ENCODE measurements around the gene SRCIN1. TPM values are rescaled to one million over a fixed set of nuclear protein-coding genes. Genes with fewer than 3 reads are reported as not detected.

Gene SRCIN1
- total and polyA plus RNA-seq, 12 donors, result 0.27 to 3.2 (median 1.2) TPM

- H3K36me3 ChIP-seq, result no peaks in the 10 kb centered on the region
- peaks cover 0 to 4% (median 2%) of the 10 kb centered on the region in 9 donors for H3K4me1 ChIP-seq
- 92 to 93% methylated on average over 6 of the region's 6 CpGs for WGBS, 2 donors
- no peak overlapping the region for H3K4me3 ChIP-seq
- ATAC-seq (no peak), DNase-seq (no peak)
- H3K27ac ChIP-seq, result no peak overlapping the region
- H3K9me3 ChIP-seq, result peaks cover 0 to 10% (median 5%) of the 10 kb centered on the region in 11 donors
- TF ChIP-seq CTCF (IDR thresholded peaks at IDR 0.05), result no peak
- peaks cover 0 to 76% (median 48%) of the 10 kb centered on the region in 7 donors for H3K27me3 ChIP-seq
- intact Hi-C loops (cut with DNase I), result no loop called here
These were observed 6.2 kb upstream of the SRCIN1 start for GRCh38 chr17:38611872-38612376.

GRCh38 chr17:38611070-38611786 is 5.5 kb upstream of the SRCIN1 start:
- intact Hi-C loops (cut with DNase I), result no loop called here
- no peak for ATAC-seq
- Histone ChIP-seq H3K27me3 (peaks cover 0 to 83% (median 55%) of the 10 kb centered on the region in 7 donors), H3K9me3 (peaks cover 0 to 10% (median 5%) of the 10 kb centered on the region in 11 donors), H3K4me3 (no peak overlapping the region), H3K27ac (no peak overlapping the region), H3K36me3 (no peaks in the 10 kb centered on the region), H3K4me1 (peaks cover 6 to 11% (median 8%) of the 10 kb centered on the region in 9 donors)
- no peak for DNase-seq
- no peak for TF ChIP-seq CTCF (IDR thresholded peaks at IDR 0.05)
- WGBS, 2 donors, result 88% methylated on average over 11 of the region's 11 CpGs

- intact Hi-C loops (cut with DNase I), result no loop called here
- ATAC-seq, result no peak
- no peak for DNase-seq
- TF ChIP-seq CTCF (IDR thresholded peaks at IDR 0.05), result no peak
- Histone ChIP-seq H3K36me3 (no peaks in the 10 kb centered on the region), H3K4me1 (peaks cover 6 to 13% (median 11%) of the 10 kb centered on the region in 9 donors), H3K4me3 (no peak overlapping the region), H3K27ac (no peak overlapping the region), H3K9me3 (peaks cover 0 to 10% (median 5%) of the 10 kb centered on the region in 11 donors), H3K27me3 (peaks cover 0 to 94% (median 66%) of the 10 kb centered on the region in 7 donors)
- 23 to 37% methylated on average over 9 of the region's 9 CpGs for WGBS, 2 donors
These were observed 3.7 kb upstream of the SRCIN1 start for GRCh38 chr17:38609280-38610031.

GRCh38 chr17:38608648-38609047 is 2.9 kb upstream of the SRCIN1 start:
- no peaks in the 10 kb centered on the region for H3K36me3 ChIP-seq
- intact Hi-C loops (cut with DNase I), result no loop called here
- H3K27me3 ChIP-seq, result peaks cover 0 to 96% (median 70%) of the 10 kb centered on the region in 7 donors
- peaks cover 6 to 13% (median 11%) of the 10 kb centered on the region in 9 donors for H3K4me1 ChIP-seq
- ATAC-seq, result no peak
- no peak overlapping the region for H3K27ac ChIP-seq
- WGBS, 2 donors, result 81 to 85% methylated on average over 4 of the region's 4 CpGs
- no peak for TF ChIP-seq CTCF (IDR thresholded peaks at IDR 0.05)
- H3K9me3 ChIP-seq, result peaks cover 0 to 10% (median 5%) of the 10 kb centered on the region in 11 donors
- no peak for DNase-seq
- H3K4me3 ChIP-seq, result no peak overlapping the region
